CD8-positive, alpha-beta memory T cell (primary cell): ENCODE measurements around the gene KLHL7. TPM values are rescaled to one million over a fixed set of nuclear protein-coding genes. Genes with fewer than 3 reads are reported as not detected.

Experiments
- CTCF ChIA-PET: fragments of 350-600 bp; sonication (Branson Sonifier 250); formaldehyde crosslinking; loops from one replicate; lab custom pipeline; 2021; ENCODE audit warnings: antibody characterized with exemption; lab: Charles Lee
- POLR2A ChIA-PET: fragments of 350-600 bp; sonication (Branson Sonifier 250); formaldehyde crosslinking; loops from one replicate; lab custom pipeline; 2021; ENCODE audit warnings: antibody characterized with exemption; lab: Charles Lee
- DNase-seq, 5 donors: peaks; one replicate each; pipeline versions ENCODE4 v3.0.0 to v3.0.0-alpha.2; 2020 to 2022; ENCODE audit warnings: mixed read lengths in 1 of 5
- H3K27ac ChIP-seq: one replicate; pipeline ENCODE4 v1.7.0; 2013; ENCODE audit warnings: low read depth, mild to moderate bottlenecking, low read length, moderate library complexity
- H3K27me3 ChIP-seq: 2 replicates; pipeline ENCODE4 v1.7.0; 2013; ENCODE audit warnings: low read length, mild to moderate bottlenecking; ENCODE audit not compliant: insufficient read depth, poor library complexity, severe bottlenecking
- H3K36me3 ChIP-seq: 2 replicates; pipeline ENCODE4 v1.7.0; 2013; ENCODE audit warnings: mild to moderate bottlenecking, low read length, moderate library complexity; ENCODE audit not compliant: insufficient read depth
- H3K4me1 ChIP-seq: 2 replicates; pipeline ENCODE4 v1.7.0; 2013; ENCODE audit warnings: mild to moderate bottlenecking, low read length, moderate library complexity; ENCODE audit not compliant: insufficient read depth
- H3K4me3 ChIP-seq: 2 replicates; pipeline ENCODE4 v1.7.0; 2013; ENCODE audit warnings: mild to moderate bottlenecking, low read length
- H3K9me3 ChIP-seq: 2 replicates; pipeline ENCODE4 v1.7.0; 2013; ENCODE audit warnings: mild to moderate bottlenecking, low read length
- H3K27ac Mint-ChIP-seq, 8 donors: one replicate each; pipeline ENCODE4 v1.8.0; 2020 to 2021; ENCODE audit warnings: mixed read lengths in 8 of 8, mild to moderate bottlenecking in 6 of 8, inconsistent platforms in 3 of 8, moderate library complexity in 3 of 8
- H3K27me3 Mint-ChIP-seq, 2 donors: one replicate each; pipeline ENCODE4 v1.8.0; 2020 to 2021; ENCODE audit warnings: mixed read lengths in 2 of 2, mild to moderate bottlenecking in 1 of 2, moderate library complexity in 1 of 2
- H3K36me3 Mint-ChIP-seq, 3 donors: one replicate each; pipeline ENCODE4 v1.8.0; 2020 to 2021; ENCODE audit warnings: mixed read lengths in 3 of 3, inconsistent platforms in 1 of 3, mild to moderate bottlenecking in 1 of 3
- H3K4me1 Mint-ChIP-seq, 3 donors: one replicate each; pipeline ENCODE4 v1.8.0; 2020 to 2021; ENCODE audit warnings: mixed read lengths in 3 of 3, inconsistent platforms in 1 of 3, mild to moderate bottlenecking in 1 of 3
- H3K4me3 Mint-ChIP-seq, 7 donors: one replicate each; pipeline ENCODE4 v1.8.0; 2020 to 2021; ENCODE audit warnings: mixed read lengths in 7 of 7, mild to moderate bottlenecking in 6 of 7, moderate library complexity in 4 of 7, inconsistent platforms in 2 of 7
- H3K9me3 Mint-ChIP-seq, 5 donors: one replicate each; pipeline ENCODE4 v1.8.0; 2020 to 2022; ENCODE audit warnings: mixed read lengths in 5 of 5, mild to moderate bottlenecking in 3 of 5, moderate library complexity in 2 of 5, inconsistent platforms in 1 of 5
- polyA plus RNA-seq: library from polyadenylated mRNA; unstranded; fragments of 300-500 nt; fragmentation: Illumina TruSeq; gene quantifications from one replicate; pipeline ENCODE4 v1.2.3, GENCODE V29; 2021
- total RNA-seq, 2 experiments: library from RNA; stranded (reverse); gene quantifications; one replicate each; pipeline ENCODE4 v1.2.3, GENCODE V29; 2021

KLHL7 gene
- total and polyA plus RNA-seq, 3 experiments from 2014 or later, result 20.4 to 29.9 (median 20.9) TPM

DNA sequence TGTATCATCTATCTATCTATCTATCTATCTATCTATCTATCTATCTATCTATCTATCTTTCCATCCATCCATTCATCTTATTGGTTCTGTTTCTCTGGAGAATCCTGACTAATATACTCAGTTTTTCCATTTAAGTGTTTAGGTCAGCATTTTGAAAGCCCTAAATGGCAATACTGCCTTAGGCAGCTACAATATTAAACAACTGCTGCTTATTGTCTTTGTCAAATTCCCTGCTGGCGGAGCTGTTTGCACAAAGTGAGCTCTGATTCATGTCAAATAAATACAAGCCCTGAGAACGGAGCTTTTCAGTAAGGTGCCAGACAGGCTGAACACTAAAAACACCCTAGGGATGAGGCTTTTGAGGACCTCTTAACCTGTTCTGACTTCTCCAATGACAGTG is 7.1 kb upstream of the KLHL7 start:
- no peaks in the 10 kb centered on the region for H3K27me3 ChIP-seq
- no peak overlapping the region for H3K27ac ChIP-seq
- Mint-ChIP-seq H3K4me1 (no peaks in the 10 kb centered on the region), H3K27me3 (peaks cover 3 to 13% of the 10 kb centered on the region in 2 donors), H3K4me3 (no peak overlapping the region), H3K27ac (no peak overlapping the region), H3K36me3 (peaks cover 0 to 6% (median 0%) of the 10 kb centered on the region in 3 donors), H3K9me3 (peaks cover 0 to 3% (median 0%) of the 10 kb centered on the region in 5 donors)
- H3K36me3 ChIP-seq, result no peaks in the 10 kb centered on the region
- DNase-seq, result no peak
- POLR2A ChIA-PET, result no interaction called here
- CTCF ChIA-PET, result interaction anchor here (1.8 kb wide), 1 partner anchor 11 kb away, joined by 4 read pairs; no protein-coding TSS in a partner anchor
- H3K4me1 ChIP-seq, result no peaks in the 10 kb centered on the region
- no peaks in the 10 kb centered on the region for H3K9me3 ChIP-seq
- H3K4me3 ChIP-seq, result no peak overlapping the region

DNA sequence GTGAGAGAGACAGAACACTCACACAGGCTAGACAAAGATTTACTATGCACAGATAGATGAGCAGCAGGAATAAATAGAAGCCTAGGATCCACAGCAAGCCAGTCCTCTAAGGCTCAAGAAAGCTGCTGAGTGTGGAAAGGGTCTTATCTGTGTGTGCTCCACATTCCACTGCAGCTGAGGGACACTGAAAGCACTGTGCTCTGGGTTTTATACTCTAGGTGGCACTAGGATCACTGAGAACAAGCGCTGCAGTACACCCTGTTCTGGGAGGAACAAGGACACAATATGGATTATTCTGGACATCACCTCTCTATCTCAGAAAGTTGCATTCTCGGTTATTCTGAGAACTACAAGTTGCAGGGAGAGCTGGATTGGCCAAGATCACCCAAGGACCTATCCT is 4.9 kb upstream of the KLHL7 start:
- Histone ChIP-seq H3K27me3 (no peaks in the 10 kb centered on the region), H3K4me3 (no peak overlapping the region), H3K9me3 (no peaks in the 10 kb centered on the region), H3K4me1 (peaks cover 5% of the 10 kb centered on the region), H3K36me3 (no peaks in the 10 kb centered on the region), H3K27ac (no peak overlapping the region)
- ChIA-PET CTCF (no interaction called here), POLR2A (no interaction called here)
- Mint-ChIP-seq H3K36me3 (peaks cover 0 to 5% (median 4%) of the 10 kb centered on the region in 3 donors), H3K27ac (no peak overlapping the region), H3K27me3 (peaks cover 2 to 12% of the 10 kb centered on the region in 2 donors), H3K4me1 (peaks cover 6 to 10% (median 7%) of the 10 kb centered on the region in 3 donors), H3K4me3 (no peak overlapping the region), H3K9me3 (peaks cover 0 to 3% (median 0%) of the 10 kb centered on the region in 5 donors)
- DNase-seq, result no peak

DNA sequence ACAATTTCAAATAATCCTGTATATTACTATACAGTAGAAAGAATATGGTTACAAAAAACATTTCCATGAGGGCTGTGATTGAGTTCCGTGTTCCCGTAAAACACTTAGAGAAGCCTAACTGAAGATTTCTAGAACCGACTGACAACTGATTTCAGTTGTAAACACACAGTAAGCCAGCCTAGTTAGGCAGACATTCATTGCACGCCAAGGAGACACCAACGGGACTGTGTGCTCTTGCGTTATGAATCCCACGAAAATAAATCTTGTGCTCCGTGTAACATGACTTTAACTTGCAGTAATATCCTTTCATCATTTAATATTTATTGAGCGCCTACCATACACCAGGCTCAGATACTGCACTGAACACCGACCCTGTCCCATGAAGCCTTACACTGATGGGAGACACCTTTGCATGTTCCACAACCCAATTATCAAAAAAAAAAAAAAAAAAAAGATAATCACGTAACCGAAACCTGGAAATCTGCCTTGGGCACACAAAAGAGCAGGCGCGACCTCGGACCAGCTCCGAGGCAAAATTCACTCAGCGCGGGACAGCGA is 420 bp upstream of the KLHL7 start:
- Mint-ChIP-seq H3K9me3 (no peaks in the 10 kb centered on the region), H3K36me3 (peaks cover 0 to 13% (median 2%) of the 10 kb centered on the region in 3 donors), H3K27ac (peak overlapping the region; percentile 93 to 99 (median 97)), H3K27me3 (no peaks in the 10 kb centered on the region), H3K4me3 (peak overlapping the region; percentile 90 to 99 (median 98)), H3K4me1 (peaks cover 40 to 53% (median 48%) of the 10 kb centered on the region in 3 donors)
- POLR2A ChIA-PET, result interaction anchor here (0.5 to 2.8 kb wide), 8 partner anchors 76 to 293 kb away, joined by 3 to 26 read pairs (median 8); partner anchors contain the start of genes MALSU1 and TOMM7
- peaks cover 30% of the 10 kb centered on the region for H3K4me1 ChIP-seq
- no peaks in the 10 kb centered on the region for H3K9me3 ChIP-seq
- peak overlapping the region; percentile 86 for H3K4me3 ChIP-seq
- DNase-seq, result no peak
- peak overlapping the region; percentile 97 for H3K27ac ChIP-seq
- CTCF ChIA-PET, result interaction anchor here (1.0 to 2.6 kb wide), 5 partner anchors 20 to 168 kb away, joined by 3 to 11 read pairs (median 5); no protein-coding TSS in a partner anchor
- no peaks in the 10 kb centered on the region for H3K27me3 ChIP-seq
- H3K36me3 ChIP-seq, result no peaks in the 10 kb centered on the region

DNA sequence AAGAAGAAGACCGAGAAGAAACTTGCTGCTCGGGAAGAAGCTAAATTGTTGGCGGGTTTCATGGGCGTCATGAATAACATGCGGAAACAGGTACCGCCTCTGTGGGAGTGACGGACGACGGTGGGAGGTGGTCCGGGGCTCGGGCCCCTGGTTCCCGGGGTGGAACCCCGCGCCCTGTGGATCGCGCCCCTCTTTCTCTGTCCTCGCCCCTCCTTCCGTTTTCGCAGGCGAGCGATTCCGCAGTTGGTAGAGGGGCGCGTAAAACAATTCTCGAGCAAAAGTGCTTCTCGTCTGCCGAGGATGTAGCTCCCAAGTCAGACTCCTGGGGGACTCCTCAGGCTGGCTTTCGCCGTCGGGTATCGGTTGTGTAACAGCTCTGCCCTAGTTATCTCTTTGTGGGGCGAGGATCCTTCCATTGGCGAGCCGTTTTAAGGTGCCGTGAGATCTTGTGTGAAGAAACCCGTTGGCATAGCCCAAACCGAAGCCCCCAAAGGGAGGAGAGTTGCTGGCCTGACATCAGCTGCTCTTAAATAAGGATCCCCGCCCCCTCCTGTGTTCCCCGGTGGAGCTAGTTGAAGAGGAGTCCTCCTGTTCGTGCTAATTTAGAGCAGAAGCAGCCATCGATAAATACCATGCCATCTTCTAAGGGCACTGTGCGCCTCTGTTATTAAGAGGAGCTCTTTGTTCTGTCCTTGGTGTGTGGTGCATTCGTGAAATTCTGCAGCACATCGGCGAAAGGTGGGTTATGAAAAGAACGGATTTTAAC is 655 bp downstream of the KLHL7 start:
- Histone ChIP-seq H3K27me3 (no peaks in the 10 kb centered on the region), H3K9me3 (no peaks in the 10 kb centered on the region), H3K36me3 (no peaks in the 10 kb centered on the region), H3K4me1 (peaks cover 30% of the 10 kb centered on the region), H3K27ac (peak overlapping the region; percentile 97), H3K4me3 (peak overlapping the region; percentile 86)
- Mint-ChIP-seq H3K27ac (peak overlapping the region; percentile 93 to 99 (median 97)), H3K27me3 (no peaks in the 10 kb centered on the region), H3K4me3 (peak overlapping the region; percentile 90 to 99 (median 98)), H3K4me1 (peaks cover 45 to 61% (median 55%) of the 10 kb centered on the region in 3 donors), H3K36me3 (peaks cover 0 to 14% (median 6%) of the 10 kb centered on the region in 3 donors), H3K9me3 (no peaks in the 10 kb centered on the region)
- DNase-seq, result peak; percentile 48 to 71 (median 64)
- POLR2A ChIA-PET, result interaction anchor here (0.7 to 2.8 kb wide), 8 partner anchors 75 to 294 kb away, joined by 3 to 26 read pairs (median 8); partner anchors contain the start of genes MALSU1 and TOMM7
- CTCF ChIA-PET, result interaction anchor here (1.0 to 2.6 kb wide), 9 partner anchors 8 to 167 kb away, joined by 3 to 11 read pairs (median 5); partner anchors contain the start of gene NUP42

DNA sequence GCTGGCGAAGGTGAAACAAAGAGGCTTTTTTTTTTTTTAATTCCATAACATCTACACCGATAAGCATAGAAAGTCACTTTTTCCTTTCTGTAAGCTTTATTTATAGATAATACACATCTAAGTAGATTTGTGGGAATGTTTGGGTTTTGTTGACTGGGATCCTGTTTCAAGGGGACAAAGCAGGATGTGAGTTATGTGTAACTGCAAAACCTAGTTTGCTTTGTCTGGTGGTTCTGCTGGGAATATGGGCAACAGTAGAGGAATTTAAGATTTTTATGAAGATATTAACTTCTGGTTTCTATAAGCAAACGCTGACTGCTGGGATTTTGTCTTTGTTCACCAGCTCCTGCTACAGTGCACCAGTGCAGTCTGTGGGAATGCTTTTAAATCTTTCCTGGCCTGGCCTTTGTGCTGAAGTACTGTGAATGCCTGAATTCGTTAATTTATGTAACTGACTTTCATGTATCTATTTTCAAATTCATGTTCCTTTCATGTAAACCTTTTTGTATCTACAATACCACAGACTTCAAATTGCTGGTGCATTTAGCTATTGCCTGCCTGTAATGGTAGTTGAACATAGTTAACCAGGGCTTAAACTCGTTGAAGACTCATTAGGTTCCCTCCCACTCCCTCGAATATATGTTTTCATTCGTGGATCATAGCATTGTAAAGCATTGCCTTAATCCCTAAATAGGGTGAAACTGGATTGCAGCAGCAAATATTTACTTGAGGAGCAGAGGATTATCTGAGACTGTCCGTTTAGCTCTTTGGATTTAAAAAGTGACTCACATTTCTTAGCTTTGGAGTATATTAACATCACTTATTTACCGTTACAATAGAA is 1.5 kb downstream of the KLHL7 start:
- CTCF ChIA-PET, result interaction anchor here (1.1 to 2.6 kb wide), 7 partner anchors 7 to 166 kb away, joined by 3 to 11 read pairs (median 5); partner anchors contain the start of gene NUP42
- H3K36me3 Mint-ChIP-seq, result peaks cover 0 to 14% (median 6%) of the 10 kb centered on the region in 3 donors
- no peaks in the 10 kb centered on the region for H3K27me3 Mint-ChIP-seq
- peaks cover 46 to 63% (median 60%) of the 10 kb centered on the region in 3 donors for H3K4me1 Mint-ChIP-seq
- H3K27me3 ChIP-seq, result no peaks in the 10 kb centered on the region
- H3K9me3 ChIP-seq, result no peaks in the 10 kb centered on the region
- peak overlapping the region; percentile 97 for H3K27ac ChIP-seq
- POLR2A ChIA-PET, result interaction anchor here (1.1 to 2.8 kb wide), 6 partner anchors 74 to 284 kb away, joined by 3 to 26 read pairs (median 6); partner anchors contain the start of genes MALSU1 and TOMM7
- H3K4me3 Mint-ChIP-seq, result peak overlapping the region; percentile 90 to 99 (median 98)
- peaks cover 30% of the 10 kb centered on the region for H3K4me1 ChIP-seq
- H3K27ac Mint-ChIP-seq, result peak overlapping the region; percentile 93 to 99 (median 97)
- H3K36me3 ChIP-seq, result no peaks in the 10 kb centered on the region
- no peaks in the 10 kb centered on the region for H3K9me3 Mint-ChIP-seq
- peak in 1 of 5 donors; percentile 0 for DNase-seq
- peak overlapping the region; percentile 86 for H3K4me3 ChIP-seq

DNA sequence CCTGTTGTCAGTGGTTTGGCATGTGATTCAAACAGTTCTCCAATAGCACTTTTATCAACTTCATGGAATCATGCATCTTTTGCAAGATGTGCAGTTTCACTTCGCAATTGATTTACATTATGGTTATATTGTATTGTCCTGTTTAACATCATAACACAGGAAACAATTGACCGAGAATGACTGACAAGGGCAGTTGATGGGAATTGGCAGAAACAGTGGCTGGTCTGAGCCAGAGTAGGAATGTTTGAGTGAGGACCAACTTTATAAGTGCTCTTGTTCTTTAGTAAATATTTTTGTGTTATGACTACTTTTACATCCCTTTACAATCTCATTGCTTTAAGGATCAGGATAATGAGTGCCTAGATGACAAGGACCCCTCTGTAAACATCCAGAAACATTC is 2.2 kb downstream of the KLHL7 start:
- H3K9me3 Mint-ChIP-seq, result no peaks in the 10 kb centered on the region
- peaks cover 30% of the 10 kb centered on the region for H3K4me1 ChIP-seq
- ChIA-PET POLR2A (interaction anchor here (2.8 kb wide), 1 partner anchor 73 kb away, joined by 26 read pairs; no protein-coding TSS in a partner anchor), CTCF (interaction anchor here (0.9 kb wide), 1 partner anchor 72 kb away, joined by 3 read pairs; no protein-coding TSS in a partner anchor)
- no peaks in the 10 kb centered on the region for H3K27me3 Mint-ChIP-seq
- no peak overlapping the region for H3K27ac ChIP-seq
- H3K27me3 ChIP-seq, result no peaks in the 10 kb centered on the region
- peaks cover 49 to 71% (median 63%) of the 10 kb centered on the region in 3 donors for H3K4me1 Mint-ChIP-seq
- no peaks in the 10 kb centered on the region for H3K36me3 ChIP-seq
- H3K36me3 Mint-ChIP-seq, result peaks cover 0 to 14% (median 6%) of the 10 kb centered on the region in 3 donors
- no peak overlapping the region for H3K27ac Mint-ChIP-seq
- no peak overlapping the region for H3K4me3 ChIP-seq
- no peak for DNase-seq
- no peaks in the 10 kb centered on the region for H3K9me3 ChIP-seq
- peak overlapping the region in 5 of 7 donors; percentile 33 to 99 (median 98) for H3K4me3 Mint-ChIP-seq

DNA sequence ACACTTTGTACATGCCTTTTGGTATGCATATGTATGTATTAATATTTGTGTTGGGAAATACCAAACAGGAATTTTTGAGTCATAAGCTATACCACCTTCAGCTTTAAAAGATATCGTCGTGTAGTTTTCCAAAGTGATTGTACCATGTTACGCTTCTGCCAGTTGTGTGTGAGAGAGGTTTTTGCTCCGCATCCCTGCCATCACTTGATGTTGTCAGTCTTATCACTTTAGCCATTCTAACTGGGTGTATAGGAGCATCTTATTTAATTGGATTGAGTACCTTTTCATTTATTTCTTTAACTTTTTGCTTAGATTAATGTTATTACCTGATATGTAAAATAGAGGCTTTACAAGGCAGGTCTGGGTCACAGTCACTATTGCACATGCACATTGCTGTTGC is 3.4 kb downstream of the KLHL7 start:
- Mint-ChIP-seq H3K4me1 (peaks cover 51 to 73% (median 69%) of the 10 kb centered on the region in 3 donors), H3K9me3 (no peaks in the 10 kb centered on the region), H3K4me3 (peak overlapping the region in 2 of 7 donors; percentile 21 to 99), H3K36me3 (peaks cover 0 to 14% (median 6%) of the 10 kb centered on the region in 3 donors), H3K27ac (no peak overlapping the region), H3K27me3 (no peaks in the 10 kb centered on the region)
- CTCF ChIA-PET, result no interaction called here
- no peak overlapping the region for H3K27ac ChIP-seq
- peaks cover 30% of the 10 kb centered on the region for H3K4me1 ChIP-seq
- no peak overlapping the region for H3K4me3 ChIP-seq
- POLR2A ChIA-PET, result no interaction called here
- no peaks in the 10 kb centered on the region for H3K9me3 ChIP-seq
- no peak for DNase-seq
- H3K36me3 ChIP-seq, result no peaks in the 10 kb centered on the region
- H3K27me3 ChIP-seq, result no peaks in the 10 kb centered on the region
